A673 (cell line): ENCODE measurements around the gene MGAT3.

Source experiments
- EZH2 ChIP-seq: fragments of 200-600 bp; sonication (generic); IDR thresholded peaks from 2 replicates; pipeline ENCODE4 v1.6.1; 2017; ENCODE audit warnings: borderline replicate concordance, low read depth, mild to moderate bottlenecking, mixed read lengths, antibody characterized with exemption, low read length; ENCODE audit not compliant: poor library complexity, severe bottlenecking
- TF ChIP-seq, protein P1 (sequence below): fragments of 300-800, 200-600 bp; sonication (generic); conservative IDR thresholded peaks from 2 replicates; pipeline ENCODE4 v1.5.1; 2017; ENCODE audit warnings: low read depth, mild to moderate bottlenecking, antibody characterized with exemption, low read length, moderate library complexity, mixed read lengths

- TF ChIP-seq, protein P1, sequence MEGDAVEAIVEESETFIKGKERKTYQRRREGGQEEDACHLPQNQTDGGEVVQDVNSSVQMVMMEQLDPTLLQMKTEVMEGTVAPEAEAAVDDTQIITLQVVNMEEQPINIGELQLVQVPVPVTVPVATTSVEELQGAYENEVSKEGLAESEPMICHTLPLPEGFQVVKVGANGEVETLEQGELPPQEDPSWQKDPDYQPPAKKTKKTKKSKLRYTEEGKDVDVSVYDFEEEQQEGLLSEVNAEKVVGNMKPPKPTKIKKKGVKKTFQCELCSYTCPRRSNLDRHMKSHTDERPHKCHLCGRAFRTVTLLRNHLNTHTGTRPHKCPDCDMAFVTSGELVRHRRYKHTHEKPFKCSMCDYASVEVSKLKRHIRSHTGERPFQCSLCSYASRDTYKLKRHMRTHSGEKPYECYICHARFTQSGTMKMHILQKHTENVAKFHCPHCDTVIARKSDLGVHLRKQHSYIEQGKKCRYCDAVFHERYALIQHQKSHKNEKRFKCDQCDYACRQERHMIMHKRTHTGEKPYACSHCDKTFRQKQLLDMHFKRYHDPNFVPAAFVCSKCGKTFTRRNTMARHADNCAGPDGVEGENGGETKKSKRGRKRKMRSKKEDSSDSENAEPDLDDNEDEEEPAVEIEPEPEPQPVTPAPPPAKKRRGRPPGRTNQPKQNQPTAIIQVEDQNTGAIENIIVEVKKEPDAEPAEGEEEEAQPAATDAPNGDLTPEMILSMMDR, result no peak
- TF ChIP-seq EZH2, result no peak
Measured at GRCh38 chr22:39490966-39491680, 34.3 kb downstream of the MGAT3 start.
